HCT116 (cell line): ENCODE results near the gene IQCF6. TPM values are rescaled to one million over a fixed set of nuclear protein-coding genes. Genes with fewer than 3 reads are reported as not detected.

Source experiments
- ATAC-seq: fragments of 200-7000 bp; cut with Tn5 transposase; 2 replicates; pipeline ENCODE4 v1.9.1; 2020; ENCODE audit warnings: mild to moderate bottlenecking, moderate library complexity
- BruUV-seq: library from RNA; stranded (reverse); fragments of 400-500 nt; replicated peaks from 2 replicates; lab custom pipeline; 2021; lab: Mats Ljungman, UMichigan
- CTCF ChIA-PET: fragments of 300-600 bp; sonication (Branson Sonifier 250); formaldehyde crosslinking; loops from one replicate; lab custom pipeline; 2021; ENCODE audit warnings: antibody characterized with exemption; lab: Charles Lee
- POLR2A ChIA-PET: fragments of 300-600, 350-600 bp; sonication (Branson Sonifier 250); formaldehyde crosslinking; loops from one replicate; lab custom pipeline; 2021; ENCODE audit warnings: antibody characterized with exemption; lab: Charles Lee
- RAD21 ChIA-PET, 2 experiments: fragments of 300-600 bp; sonication (Branson Sonifier 250); formaldehyde crosslinking; loops; one replicate each; lab custom pipeline; 2023; ENCODE audit warnings: low total read pairs in 2 of 2; ENCODE audit not compliant: uncharacterized antibody in 2 of 2, unreplicated experiment in 2 of 2, low non-redundant PET in 1 of 2; lab: Charles Lee
- DNase-seq: peaks from one replicate; pipeline ENCODE4 v3.0.0-alpha.2; 2010; ENCODE audit warnings: low read depth, low spot score
- H2AFZ ChIP-seq: fragments of 200-600 bp; shearing (Covaris generic), sonication (generic); 2 replicates; pipeline ENCODE4 v1.6.1; 2017; ENCODE audit warnings: low read depth, mixed run types, mixed read lengths, antibody characterized with exemption, low read length; ENCODE audit not compliant: poor library complexity, severe bottlenecking
- H3K27ac ChIP-seq: 2 replicates; pipeline ENCODE4 v1.5.1; 2012; ENCODE audit warnings: low read depth, low read length
- H3K27me3 ChIP-seq: fragments of 200-600 bp; sonication (generic); 2 replicates; pipeline ENCODE4 v1.6.1; 2016; ENCODE audit warnings: mixed run types, low read length, mixed read lengths; ENCODE audit not compliant: insufficient read depth
- H3K36me3 ChIP-seq, 2 experiments: fragments of 200-500 bp in 1 of 2; fragments of 200-600 bp in 1 of 2; sonication (Bioruptor generic) in 1 of 2; sonication (generic) in 1 of 2; 2 replicates each; pipeline versions ENCODE4 v1.5.1 to v1.6.1; 2014 to 2016; ENCODE audit warnings: low read length in 2 of 2, inconsistent platforms in 1 of 2, mixed read lengths in 1 of 2, mixed run types in 1 of 2; ENCODE audit not compliant: insufficient read depth in 2 of 2, control insufficient read depth in 1 of 2
- H3K4me1 ChIP-seq, 2 experiments: fragments of 200-600 bp in 1 of 2; sonication (generic) in 1 of 2; 2 replicates each; pipeline versions ENCODE4 v1.5.1 to v1.6.1; 2012 to 2017; ENCODE audit warnings: low read length in 2 of 2, inconsistent platforms in 1 of 2, mild to moderate bottlenecking in 1 of 2, mixed read lengths in 1 of 2, mixed run types in 1 of 2, moderate library complexity in 1 of 2; ENCODE audit not compliant: insufficient read depth in 2 of 2, control insufficient read depth in 1 of 2
- H3K4me2 ChIP-seq: fragments of 200-600 bp; sonication (generic); 2 replicates; pipeline ENCODE4 v1.6.1; 2017; ENCODE audit warnings: mixed run types, low read length, mixed read lengths
- H3K4me3 ChIP-seq, 2 experiments: fragments of 200-600 bp in 1 of 2; sonication (generic) in 1 of 2; replicated peaks in 1 of 2; 2 replicates each; pipeline ENCODE4 v1.5.1; 2011 to 2016; ENCODE audit warnings: low read length in 2 of 2, control low read depth in 1 of 2, low read depth in 1 of 2, mild to moderate bottlenecking in 1 of 2, mixed read lengths in 1 of 2, mixed run types in 1 of 2
- H3K79me2 ChIP-seq: fragments of 200-600 bp; sonication (generic); 2 replicates; pipeline ENCODE4 v1.6.1; 2017; ENCODE audit warnings: mild to moderate bottlenecking, mixed run types, low read length, moderate library complexity, mixed read lengths; ENCODE audit not compliant: insufficient read depth
- H3K9ac ChIP-seq: fragments of 200-600 bp; sonication (generic); 2 replicates; pipeline ENCODE4 v1.6.1; 2016; ENCODE audit warnings: low read length, mixed read lengths
- H3K9me2 ChIP-seq: fragments of 200-600 bp; sonication (generic), shearing (Covaris generic); 2 replicates; pipeline ENCODE4 v1.6.1; 2017; ENCODE audit warnings: mixed run types, mild to moderate bottlenecking, moderate library complexity; ENCODE audit not compliant: insufficient read depth
- H3K9me3 ChIP-seq, 2 experiments: fragments of 200-500 bp in 1 of 2; fragments of 200-600 bp in 1 of 2; sonication (Bioruptor generic) in 1 of 2; sonication (generic) in 1 of 2; 2 replicates each; pipeline ENCODE4 v1.6.1; 2014 to 2017; ENCODE audit warnings: low read length in 2 of 2, mixed read lengths in 2 of 2, inconsistent platforms in 1 of 2, low read depth in 1 of 2, mild to moderate bottlenecking in 1 of 2, mixed run types in 1 of 2, moderate library complexity in 1 of 2; ENCODE audit not compliant: control insufficient read depth in 1 of 2, insufficient read depth in 1 of 2
- H4K20me1 ChIP-seq: fragments of 200-600 bp; sonication (generic), shearing (Covaris generic); 2 replicates; pipeline ENCODE4 v1.6.1; 2017; ENCODE audit warnings: mixed run types, mild to moderate bottlenecking, moderate library complexity; ENCODE audit not compliant: insufficient read depth
- CEBPB ChIP-seq: IDR thresholded peaks from 2 replicates; pipeline ENCODE4 v1.6.1; 2012; ENCODE audit warnings: low read depth
- EGR1 ChIP-seq: IDR thresholded peaks from 2 replicates; pipeline ENCODE4 v1.6.1; 2012; ENCODE audit warnings: low read depth
- ELF1 ChIP-seq: IDR thresholded peaks from 2 replicates; pipeline ENCODE4 v1.6.1; 2012; ENCODE audit warnings: low read depth, borderline replicate concordance
- EZH2 ChIP-seq: fragments of 200-600 bp; sonication (generic); IDR thresholded peaks from 2 replicates; pipeline ENCODE4 v1.6.1; 2017; ENCODE audit warnings: antibody characterized with exemption, mixed run types
- EZH2phosphoT487 ChIP-seq: fragments of 200-600 bp; IDR thresholded peaks from 2 replicates; pipeline ENCODE4 v1.6.1; 2018; ENCODE audit warnings: antibody characterized with exemption, borderline replicate concordance
- FOSL1 ChIP-seq: IDR thresholded peaks from 2 replicates; pipeline ENCODE4 v1.6.1; 2012; ENCODE audit warnings: low read depth
- JUND ChIP-seq: IDR thresholded peaks from 2 replicates; pipeline ENCODE4 v1.6.1; 2012
- POLR2A ChIP-seq: IDR thresholded peaks from 2 replicates; pipeline ENCODE4 v1.7.0; 2011; ENCODE audit warnings: borderline replicate concordance; ENCODE audit not compliant: insufficient read depth, insufficient read length; ENCODE audit errors: extremely low read depth
- SIN3A ChIP-seq: IDR thresholded peaks from 2 replicates; pipeline ENCODE4 v1.6.1; 2012; ENCODE audit warnings: low read depth
- SP1 ChIP-seq: IDR thresholded peaks from 2 replicates; pipeline ENCODE4 v1.6.1; 2012; ENCODE audit warnings: low read depth
- SRF ChIP-seq: IDR thresholded peaks from 2 replicates; pipeline ENCODE4 v1.6.1; 2012; ENCODE audit warnings: low read depth
- YY1 ChIP-seq: IDR thresholded peaks from 2 replicates; pipeline ENCODE4 v1.6.1; 2011; ENCODE audit warnings: low read length, low read depth, moderate library complexity, mild to moderate bottlenecking; ENCODE audit not compliant: insufficient replicate concordance; ENCODE audit errors: extremely low read depth
- intact Hi-C: fragments of 100-400 bp; cut with micrococcal nuclease; formaldehyde crosslinking; loops from 2 replicates; pipeline ENCODE4 v1.10.0; 2022
- total RNA-seq: library from RNA; stranded (reverse); gene quantifications from one replicate; pipeline ENCODE4 v1.2.1, GENCODE V29; 2021; ENCODE audit not compliant: unreplicated experiment
- TF ChIP-seq, protein P1 (sequence below): IDR thresholded peaks from 2 replicates; pipeline ENCODE4 v1.6.1; 2012; ENCODE audit warnings: low read depth
- TF ChIP-seq, protein P2 (sequence below), 3 experiments: fragments of 200-600 bp in 1 of 3; sonication (generic) in 1 of 3; IDR thresholded peaks in 2 of 3; conservative IDR thresholded peaks in 1 of 3; 2 replicates each; pipeline ENCODE4 v1.5.1; 2012 to 2017; ENCODE audit warnings: low read depth in 2 of 3, low read length in 2 of 3, antibody characterized with exemption in 1 of 3, borderline replicate concordance in 1 of 3, control low read depth in 1 of 3, mild to moderate bottlenecking in 1 of 3, mixed read lengths in 1 of 3, mixed run types in 1 of 3, moderate library complexity in 1 of 3; ENCODE audit not compliant: insufficient read depth in 1 of 3
- TF ChIP-seq, protein P3 (sequence below): IDR thresholded peaks from 2 replicates; pipeline ENCODE4 v1.6.1; 2012

The IQCF6 gene
- total RNA-seq, 1 experiment from 2014 or later: not detected

DNA sequence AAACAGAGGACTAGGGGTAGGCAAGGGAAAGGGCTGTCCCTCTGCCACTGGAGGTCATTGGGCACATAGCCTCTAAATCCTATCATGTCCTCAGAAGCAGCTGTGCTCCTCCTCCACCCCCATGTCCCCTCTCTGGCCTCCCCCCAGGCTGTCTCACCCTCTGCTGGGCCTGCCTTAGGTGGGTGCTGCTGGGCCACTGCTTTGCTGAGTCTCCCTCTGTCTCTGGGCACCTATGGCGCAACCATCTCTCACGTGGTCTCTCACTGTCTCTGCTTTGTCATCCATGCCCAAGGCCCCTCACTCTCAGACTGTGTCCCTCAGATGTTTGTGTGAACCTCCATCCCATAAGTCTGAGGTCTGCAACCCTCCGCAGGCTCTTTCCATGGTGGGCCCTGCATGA is 35.0 kb upstream of the IQCF6 start:
- DNase-seq: no peak
- no peak overlapping the region for H3K27ac ChIP-seq
- no peak for ATAC-seq
- no peak overlapping the region for H3K4me2 ChIP-seq
- CTCF ChIA-PET: no interaction called here
- RAD21 ChIA-PET: no interaction called here
- H3K9ac ChIP-seq: no peak overlapping the region
- no TSS peak for BruUV-seq
- H3K79me2 ChIP-seq: no peaks in the 10 kb centered on the region
- H3K27me3 ChIP-seq: no peaks in the 10 kb centered on the region
- H3K9me3 ChIP-seq: no peaks in the 10 kb centered on the region; a peak in 1 of 4 replicates
- no peaks in the 10 kb centered on the region for H3K36me3 ChIP-seq
- POLR2A ChIA-PET: no interaction called here
- H2AFZ ChIP-seq: no peak overlapping the region
- peaks cover 0 to 6% of the 10 kb centered on the region in 2 experiments; a peak in 1 of 4 replicates for H3K4me1 ChIP-seq
- H3K9me2 ChIP-seq: no peaks in the 10 kb centered on the region
- H3K4me3 ChIP-seq: no peak overlapping the region
- H4K20me1 ChIP-seq: no peaks in the 10 kb centered on the region
- TF ChIP-seq SP1 (no peak), EZH2phosphoT487 (no peak), ELF1 (no peak), JUND (no peak), EZH2 (no peak), CEBPB (no peak)
- TF ChIP-seq, protein P1, sequence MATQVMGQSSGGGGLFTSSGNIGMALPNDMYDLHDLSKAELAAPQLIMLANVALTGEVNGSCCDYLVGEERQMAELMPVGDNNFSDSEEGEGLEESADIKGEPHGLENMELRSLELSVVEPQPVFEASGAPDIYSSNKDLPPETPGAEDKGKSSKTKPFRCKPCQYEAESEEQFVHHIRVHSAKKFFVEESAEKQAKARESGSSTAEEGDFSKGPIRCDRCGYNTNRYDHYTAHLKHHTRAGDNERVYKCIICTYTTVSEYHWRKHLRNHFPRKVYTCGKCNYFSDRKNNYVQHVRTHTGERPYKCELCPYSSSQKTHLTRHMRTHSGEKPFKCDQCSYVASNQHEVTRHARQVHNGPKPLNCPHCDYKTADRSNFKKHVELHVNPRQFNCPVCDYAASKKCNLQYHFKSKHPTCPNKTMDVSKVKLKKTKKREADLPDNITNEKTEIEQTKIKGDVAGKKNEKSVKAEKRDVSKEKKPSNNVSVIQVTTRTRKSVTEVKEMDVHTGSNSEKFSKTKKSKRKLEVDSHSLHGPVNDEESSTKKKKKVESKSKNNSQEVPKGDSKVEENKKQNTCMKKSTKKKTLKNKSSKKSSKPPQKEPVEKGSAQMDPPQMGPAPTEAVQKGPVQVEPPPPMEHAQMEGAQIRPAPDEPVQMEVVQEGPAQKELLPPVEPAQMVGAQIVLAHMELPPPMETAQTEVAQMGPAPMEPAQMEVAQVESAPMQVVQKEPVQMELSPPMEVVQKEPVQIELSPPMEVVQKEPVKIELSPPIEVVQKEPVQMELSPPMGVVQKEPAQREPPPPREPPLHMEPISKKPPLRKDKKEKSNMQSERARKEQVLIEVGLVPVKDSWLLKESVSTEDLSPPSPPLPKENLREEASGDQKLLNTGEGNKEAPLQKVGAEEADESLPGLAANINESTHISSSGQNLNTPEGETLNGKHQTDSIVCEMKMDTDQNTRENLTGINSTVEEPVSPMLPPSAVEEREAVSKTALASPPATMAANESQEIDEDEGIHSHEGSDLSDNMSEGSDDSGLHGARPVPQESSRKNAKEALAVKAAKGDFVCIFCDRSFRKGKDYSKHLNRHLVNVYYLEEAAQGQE: no peak
- intact Hi-C loops: no loop called here

DNA sequence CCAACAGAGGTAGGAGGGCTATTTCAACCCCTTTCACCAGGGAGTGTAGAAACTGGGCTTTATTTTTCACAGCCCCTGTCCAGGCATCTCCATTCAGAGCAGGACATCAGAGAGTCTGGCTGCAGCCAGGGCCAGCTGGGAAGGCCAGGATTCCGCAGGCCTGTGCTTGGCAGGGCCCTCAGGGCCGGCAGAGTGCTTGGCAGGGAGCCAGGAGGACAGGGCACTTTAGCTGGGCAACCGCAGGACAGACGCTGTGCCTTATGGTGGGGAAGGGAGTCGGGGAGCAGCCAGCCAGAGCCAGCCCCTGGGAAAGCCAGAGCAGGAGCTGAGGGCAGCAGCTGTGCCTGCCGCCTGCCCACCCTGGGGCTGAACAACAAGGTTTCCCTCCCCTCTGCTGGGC is 34.5 kb upstream of the IQCF6 start:
- no peaks in the 10 kb centered on the region for H3K9me2 ChIP-seq
- no peak overlapping the region for H3K4me3 ChIP-seq
- no peaks in the 10 kb centered on the region for H3K27me3 ChIP-seq
- CTCF ChIA-PET: no interaction called here
- H3K79me2 ChIP-seq: no peaks in the 10 kb centered on the region
- no peak overlapping the region for H3K4me2 ChIP-seq
- DNase-seq (no peak), ATAC-seq (no peak)
- H3K4me1 ChIP-seq: peaks cover 0 to 6% of the 10 kb centered on the region in 2 experiments; a peak in 1 of 4 replicates
- intact Hi-C loops: no loop called here
- no TSS peak for BruUV-seq
- H3K27ac ChIP-seq: no peak overlapping the region
- H3K9ac ChIP-seq: no peak overlapping the region
- POLR2A ChIA-PET: no interaction called here
- H4K20me1 ChIP-seq: no peaks in the 10 kb centered on the region
- no peak overlapping the region for H2AFZ ChIP-seq
- H3K9me3 ChIP-seq: peaks cover 0 to 5% of the 10 kb centered on the region in 2 experiments; a peak in 1 of 4 replicates
- no peaks in the 10 kb centered on the region for H3K36me3 ChIP-seq
- RAD21 ChIA-PET: no interaction called here
- TF ChIP-seq SRF (no peak), POLR2A (no peak), EZH2phosphoT487 (no peak), SIN3A (no peak), ELF1 (no peak), YY1 (no peak), FOSL1 (no peak), EGR1 (no peak), SP1 (no peak)
- TF ChIP-seq, protein P2, sequence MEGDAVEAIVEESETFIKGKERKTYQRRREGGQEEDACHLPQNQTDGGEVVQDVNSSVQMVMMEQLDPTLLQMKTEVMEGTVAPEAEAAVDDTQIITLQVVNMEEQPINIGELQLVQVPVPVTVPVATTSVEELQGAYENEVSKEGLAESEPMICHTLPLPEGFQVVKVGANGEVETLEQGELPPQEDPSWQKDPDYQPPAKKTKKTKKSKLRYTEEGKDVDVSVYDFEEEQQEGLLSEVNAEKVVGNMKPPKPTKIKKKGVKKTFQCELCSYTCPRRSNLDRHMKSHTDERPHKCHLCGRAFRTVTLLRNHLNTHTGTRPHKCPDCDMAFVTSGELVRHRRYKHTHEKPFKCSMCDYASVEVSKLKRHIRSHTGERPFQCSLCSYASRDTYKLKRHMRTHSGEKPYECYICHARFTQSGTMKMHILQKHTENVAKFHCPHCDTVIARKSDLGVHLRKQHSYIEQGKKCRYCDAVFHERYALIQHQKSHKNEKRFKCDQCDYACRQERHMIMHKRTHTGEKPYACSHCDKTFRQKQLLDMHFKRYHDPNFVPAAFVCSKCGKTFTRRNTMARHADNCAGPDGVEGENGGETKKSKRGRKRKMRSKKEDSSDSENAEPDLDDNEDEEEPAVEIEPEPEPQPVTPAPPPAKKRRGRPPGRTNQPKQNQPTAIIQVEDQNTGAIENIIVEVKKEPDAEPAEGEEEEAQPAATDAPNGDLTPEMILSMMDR (IDR thresholded peaks at IDR 0.05 in 2 of 3, conservative IDR thresholded peaks at IDR 0.05 in 1 of 3; ENCODE audit: borderline replicate concordance in 1 of 3, insufficient read depth in 1 of 3, low read depth in 2 of 3, low read length in 2 of 3): no peak
- TF ChIP-seq, protein P3, sequence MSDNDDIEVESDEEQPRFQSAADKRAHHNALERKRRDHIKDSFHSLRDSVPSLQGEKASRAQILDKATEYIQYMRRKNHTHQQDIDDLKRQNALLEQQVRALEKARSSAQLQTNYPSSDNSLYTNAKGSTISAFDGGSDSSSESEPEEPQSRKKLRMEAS: no peak
